PC-3 (cell line): ENCODE data around the gene KRTAP12-2. TPM values are rescaled to one million over a fixed set of nuclear protein-coding genes. Genes with fewer than 3 reads are reported as not detected.

Experiments
- ATAC-seq: fragments of 200-7000 bp; cut with Tn5 transposase; 2 replicates; pipeline ENCODE4 v1.9.1; 2020; ENCODE audit warnings: mild to moderate bottlenecking, moderate library complexity
- BruUV-seq: library from RNA; stranded (reverse); fragments of 400-500 nt; replicated peaks from 2 replicates; lab custom pipeline; 2021; lab: Mats Ljungman, UMichigan
- CTCF ChIA-PET: fragments of 300-600 bp; sonication (Branson Sonifier 250); formaldehyde crosslinking; loops from one replicate; lab custom pipeline; 2022; ENCODE audit warnings: antibody characterized with exemption; lab: Charles Lee
- POLR2A ChIA-PET: fragments of 300-600 bp; sonication (Branson Sonifier 250); formaldehyde crosslinking; loops from one replicate; lab custom pipeline; 2022; ENCODE audit warnings: antibody characterized with exemption; ENCODE audit not compliant: unreplicated experiment; lab: Charles Lee
- DNase-seq: peaks from one replicate; pipeline ENCODE4 v3.0.0-alpha.2; 2015
- H2AFZ ChIP-seq: fragments of 300-600 bp; sonication (generic); 2 replicates; pipeline ENCODE4 v1.6.0; 2016; ENCODE audit warnings: antibody characterized with exemption, low read length
- H3F3A ChIP-seq: fragments of 300-600 bp; sonication (generic); one replicate; pipeline ENCODE4 v1.6.0; 2017; ENCODE audit warnings: antibody characterized with exemption, low read length, control low read depth, mild to moderate bottlenecking; ENCODE audit not compliant: unreplicated experiment
- H3K27ac ChIP-seq: fragments of 300-600 bp; sonication (generic); 2 replicates; pipeline ENCODE4 v1.5.1; 2016; ENCODE audit warnings: mild to moderate bottlenecking, low read length
- H3K27me3 ChIP-seq: fragments of 300-600 bp; sonication (generic); 2 replicates; pipeline ENCODE4 v1.6.1; 2016; ENCODE audit warnings: low read length, mixed read lengths
- H3K36me3 ChIP-seq: fragments of 300-600 bp; sonication (generic); 2 replicates; pipeline ENCODE4 v1.6.1; 2016; ENCODE audit warnings: low read depth, mixed run types, low read length, mixed read lengths
- H3K4me1 ChIP-seq: fragments of 300-600 bp; sonication (generic); 2 replicates; pipeline ENCODE4 v1.5.1; 2016; ENCODE audit warnings: low read length; ENCODE audit not compliant: insufficient read depth
- H3K4me2 ChIP-seq: fragments of 300-600 bp; sonication (generic); 2 replicates; pipeline ENCODE4 v1.6.0; 2016; ENCODE audit warnings: low read length
- H3K4me3 ChIP-seq: fragments of 300-600 bp; sonication (generic); 2 replicates; pipeline ENCODE4 v1.5.1; 2016; ENCODE audit warnings: mild to moderate bottlenecking, low read length, mixed read lengths
- H3K79me2 ChIP-seq: fragments of 300-600 bp; sonication (generic); 2 replicates; pipeline ENCODE4 v1.6.1; 2017; ENCODE audit warnings: low read length, mixed read lengths
- H3K9ac ChIP-seq: fragments of 300-600 bp; sonication (generic); 2 replicates; pipeline ENCODE4 v1.6.0; 2016; ENCODE audit warnings: mild to moderate bottlenecking, low read length
- H3K9me2 ChIP-seq: fragments of 300-600 bp; sonication (generic); replicated peaks from 2 replicates; pipeline ENCODE4 v1.6.1; 2016; ENCODE audit warnings: mixed run types, low read length, mixed read lengths
- H3K9me3 ChIP-seq: fragments of 300-600 bp; sonication (generic); 2 replicates; pipeline ENCODE4 v1.6.1; 2016; ENCODE audit warnings: low read length, mixed read lengths
- H4K20me1 ChIP-seq: fragments of 300-600 bp; sonication (generic); 2 replicates; pipeline ENCODE4 v1.6.1; 2016; ENCODE audit warnings: low read length, mixed read lengths
- EZH2 ChIP-seq: fragments of 300-600 bp; sonication (generic); IDR thresholded peaks from one replicate; pipeline ENCODE4 v1.6.1; 2017; ENCODE audit warnings: antibody characterized with exemption, mild to moderate bottlenecking, low read length; ENCODE audit not compliant: unreplicated experiment
- EZH2phosphoT487 ChIP-seq: fragments of 300-600 bp; sonication (generic); IDR thresholded peaks from 2 replicates; pipeline ENCODE4 v1.6.1; 2018; ENCODE audit warnings: mild to moderate bottlenecking, antibody characterized with exemption, low read length, borderline replicate concordance
- intact Hi-C: fragments of 100-400 bp; cut with micrococcal nuclease; formaldehyde crosslinking; loops from 2 replicates; pipeline ENCODE4 v1.9.0; 2023
- total RNA-seq: library from RNA; depleted of rRNA; stranded (reverse); fragments of >200 nt; gene quantifications from 2 replicates; pipeline ENCODE4 v1.2.3, GENCODE V29; 2014
- TF ChIP-seq, protein P1 (sequence below): fragments of 300-600 bp; sonication (generic); conservative IDR thresholded peaks from 2 replicates; pipeline ENCODE4 v1.5.1; 2017; ENCODE audit warnings: antibody characterized with exemption, low read depth, mild to moderate bottlenecking, low read length

KRTAP12-2 gene
- total RNA-seq, 1 experiment from 2014 or later = not detected

- Histone ChIP-seq H2AFZ (no peak overlapping the region), H3K36me3 (no peaks in the 10 kb centered on the region), H3F3A (no peaks in the 10 kb centered on the region), H3K79me2 (no peaks in the 10 kb centered on the region), H3K27me3 (peaks cover 11% of the 10 kb centered on the region; the same call in 1 of the 2 replicates), H3K9ac (no peak overlapping the region), H4K20me1 (no peaks in the 10 kb centered on the region), H3K4me3 (no peak overlapping the region), H3K9me3 (no peaks in the 10 kb centered on the region), H3K4me1 (peaks cover 12% of the 10 kb centered on the region; the same call in 1 of the 2 replicates), H3K4me2 (no peak overlapping the region), H3K27ac (no peak overlapping the region), H3K9me2 (no peaks in the 10 kb centered on the region)
- DNase-seq (no peak), ATAC-seq (no peak)
- no peak for TF ChIP-seq EZH2
- ChIA-PET CTCF (no interaction called here), POLR2A (interaction anchor here (0.7 kb wide), 1 partner anchor 11 kb away, joined by 4 read pairs; no protein-coding TSS in a partner anchor)
- intact Hi-C loops = loop anchor here (5.0 kb wide), 1 partner anchor 74 kb away; no protein-coding TSS in a partner anchor
- no TSS peak for BruUV-seq
Observed at GRCh38 chr21:44713130-44713529, 46.4 kb upstream of the KRTAP12-2 start.

- Histone ChIP-seq H3K27me3 (peaks cover 11% of the 10 kb centered on the region; the same call in 1 of the 2 replicates), H3K36me3 (no peaks in the 10 kb centered on the region), H3K4me2 (no peak overlapping the region), H2AFZ (no peak overlapping the region), H3K79me2 (no peaks in the 10 kb centered on the region), H4K20me1 (no peaks in the 10 kb centered on the region), H3K4me3 (no peak overlapping the region), H3K4me1 (peaks cover 12% of the 10 kb centered on the region; the same call in 1 of the 2 replicates), H3K9ac (no peak overlapping the region), H3F3A (no peaks in the 10 kb centered on the region), H3K9me3 (no peaks in the 10 kb centered on the region), H3K9me2 (no peaks in the 10 kb centered on the region), H3K27ac (no peak overlapping the region)
- CTCF ChIA-PET = no interaction called here
- BruUV-seq = no TSS peak
- DNase-seq (no peak), ATAC-seq (no peak)
- TF ChIP-seq EZH2phosphoT487 (no peak), EZH2 (no peak)
- TF ChIP-seq, protein P1, sequence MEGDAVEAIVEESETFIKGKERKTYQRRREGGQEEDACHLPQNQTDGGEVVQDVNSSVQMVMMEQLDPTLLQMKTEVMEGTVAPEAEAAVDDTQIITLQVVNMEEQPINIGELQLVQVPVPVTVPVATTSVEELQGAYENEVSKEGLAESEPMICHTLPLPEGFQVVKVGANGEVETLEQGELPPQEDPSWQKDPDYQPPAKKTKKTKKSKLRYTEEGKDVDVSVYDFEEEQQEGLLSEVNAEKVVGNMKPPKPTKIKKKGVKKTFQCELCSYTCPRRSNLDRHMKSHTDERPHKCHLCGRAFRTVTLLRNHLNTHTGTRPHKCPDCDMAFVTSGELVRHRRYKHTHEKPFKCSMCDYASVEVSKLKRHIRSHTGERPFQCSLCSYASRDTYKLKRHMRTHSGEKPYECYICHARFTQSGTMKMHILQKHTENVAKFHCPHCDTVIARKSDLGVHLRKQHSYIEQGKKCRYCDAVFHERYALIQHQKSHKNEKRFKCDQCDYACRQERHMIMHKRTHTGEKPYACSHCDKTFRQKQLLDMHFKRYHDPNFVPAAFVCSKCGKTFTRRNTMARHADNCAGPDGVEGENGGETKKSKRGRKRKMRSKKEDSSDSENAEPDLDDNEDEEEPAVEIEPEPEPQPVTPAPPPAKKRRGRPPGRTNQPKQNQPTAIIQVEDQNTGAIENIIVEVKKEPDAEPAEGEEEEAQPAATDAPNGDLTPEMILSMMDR = no peak
- intact Hi-C loops = loop anchor here (5.0 kb wide), 1 partner anchor 75 kb away; no protein-coding TSS in a partner anchor
- POLR2A ChIA-PET = no interaction called here
Observed at GRCh38 chr21:44712203-44713028, 45.7 kb upstream of the KRTAP12-2 start.

- DNase-seq = no peak
- Histone ChIP-seq H2AFZ (no peak within 1 kb of the TSS), H3K9me3 (no peaks in the 10 kb centered on the region), H3K9me2 (no peaks in the 10 kb centered on the region), H3K4me1 (peaks cover 12% of the 10 kb centered on the region; the same call in 1 of the 2 replicates), H3F3A (no peaks in the 10 kb centered on the region), H3K27me3 (peaks cover 11% of the 10 kb centered on the region; the same call in 1 of the 2 replicates), H3K36me3 (no peaks in the 10 kb centered on the region), H3K27ac (no peak within 1 kb of the TSS), H3K9ac (no peak within 1 kb of the TSS), H3K4me2 (peak within 1 kb of the TSS; percentile 67; the same call in 1 of the 2 replicates), H3K4me3 (no peak within 1 kb of the TSS), H3K79me2 (no peaks in the 10 kb centered on the region), H4K20me1 (no peaks in the 10 kb centered on the region)
- BruUV-seq = no TSS peak
- no peak for ATAC-seq
- POLR2A ChIA-PET = interaction anchor here (0.5 kb wide), 1 partner anchor 136 kb away, joined by 3 read pairs; no protein-coding TSS in a partner anchor
- intact Hi-C loops = loop anchor here (5.0 kb wide), 1 partner anchor 76 kb away; no protein-coding TSS in a partner anchor
- TF ChIP-seq, protein P1 = no peak
- TF ChIP-seq EZH2 = no peak
- no peak for TF ChIP-seq EZH2phosphoT487
- CTCF ChIA-PET = no interaction called here
Observed at GRCh38 chr21:44711327-44712202, 44.8 kb upstream of the KRTAP12-2 start, which contains the start of gene TSPEAR. Gene TSPEAR (minus strand): TSS chr21:44711572. CDS start chr21:44711514, 58 bp downstream.
